ENCODE data around the gene GULP1. TPM values are rescaled to one million over a fixed set of nuclear protein-coding genes. Genes with fewer than 3 reads are reported as not detected.

GULP1 gene
- total RNA-seq, 1 donor from 2014 or later = 17.7 TPM

GRCh38 chr2:188434018-188434417 lies 142.3 kb downstream of the GULP1 start:
- DNase-seq = no peak
- Mint-ChIP-seq H3K27ac (ENCODE audit: unreplicated experiment) (no peak overlapping the region), H3K4me3 (ENCODE audit: unreplicated experiment) (no peak overlapping the region), H3K9me3 (ENCODE audit: unreplicated experiment) (no peaks in the 10 kb centered on the region), H3K27me3 (ENCODE audit: unreplicated experiment) (peaks cover 1% of the 10 kb centered on the region), H3K4me1 (ENCODE audit: low read depth, unreplicated experiment) (peaks cover 5% of the 10 kb centered on the region), H3K36me3 (ENCODE audit: unreplicated experiment) (no peaks in the 10 kb centered on the region)
- TF ChIP-seq CTCF (IDR thresholded peaks at IDR 0.05; ENCODE audit: partially characterized antibody, unreplicated experiment) = no peak

- no peaks in the 10 kb centered on the region for H3K9me3 Mint-ChIP-seq (ENCODE audit: unreplicated experiment)
- no peak overlapping the region for H3K27ac Mint-ChIP-seq (ENCODE audit: unreplicated experiment)
- H3K4me1 Mint-ChIP-seq (ENCODE audit: low read depth, unreplicated experiment) = peaks cover 9% of the 10 kb centered on the region
- H3K36me3 Mint-ChIP-seq (ENCODE audit: unreplicated experiment) = no peaks in the 10 kb centered on the region
- H3K27me3 Mint-ChIP-seq (ENCODE audit: unreplicated experiment) = no peaks in the 10 kb centered on the region
- DNase-seq = no peak
- TF ChIP-seq CTCF (IDR thresholded peaks at IDR 0.05; ENCODE audit: partially characterized antibody, unreplicated experiment) = no peak
- H3K4me3 Mint-ChIP-seq (ENCODE audit: unreplicated experiment) = no peak overlapping the region
Measured at GRCh38 chr2:188435115-188435514, 143.4 kb downstream of the GULP1 start.

- H3K27me3 Mint-ChIP-seq (ENCODE audit: unreplicated experiment) = no peaks in the 10 kb centered on the region
- H3K9me3 Mint-ChIP-seq (ENCODE audit: unreplicated experiment) = no peaks in the 10 kb centered on the region
- DNase-seq = no peak
- H3K27ac Mint-ChIP-seq (ENCODE audit: unreplicated experiment) = no peak overlapping the region
- H3K4me3 Mint-ChIP-seq (ENCODE audit: unreplicated experiment) = no peak overlapping the region
- no peaks in the 10 kb centered on the region for H3K36me3 Mint-ChIP-seq (ENCODE audit: unreplicated experiment)
- no peak for TF ChIP-seq CTCF (IDR thresholded peaks at IDR 0.05; ENCODE audit: partially characterized antibody, unreplicated experiment)
- peaks cover 4% of the 10 kb centered on the region for H3K4me1 Mint-ChIP-seq (ENCODE audit: low read depth, unreplicated experiment)
Measured at GRCh38 chr2:188437537-188437936, 145.9 kb downstream of the GULP1 start.

GRCh38 chr2:188439986-188440385 lies 148.3 kb downstream of the GULP1 start:
- Mint-ChIP-seq H3K27ac (ENCODE audit: unreplicated experiment) (no peak overlapping the region), H3K4me1 (ENCODE audit: low read depth, unreplicated experiment) (peaks cover 6% of the 10 kb centered on the region)
- TF ChIP-seq CTCF (IDR thresholded peaks at IDR 0.05; ENCODE audit: partially characterized antibody, unreplicated experiment) = no peak

GRCh38 chr2:188440849-188441248 lies 149.2 kb downstream of the GULP1 start:
- Mint-ChIP-seq H3K9me3 (ENCODE audit: unreplicated experiment) (peaks cover 1% of the 10 kb centered on the region), H3K27ac (ENCODE audit: unreplicated experiment) (no peak overlapping the region), H3K36me3 (ENCODE audit: unreplicated experiment) (no peaks in the 10 kb centered on the region)

More at GRCh38 chr2:188439986-188440385, 148.3 kb downstream of the GULP1 start:
- H3K27me3 Mint-ChIP-seq (ENCODE audit: unreplicated experiment) = no peaks in the 10 kb centered on the region
- no peak overlapping the region for H3K4me3 Mint-ChIP-seq (ENCODE audit: unreplicated experiment)
- H3K9me3 Mint-ChIP-seq (ENCODE audit: unreplicated experiment) = peaks cover 1% of the 10 kb centered on the region
- H3K36me3 Mint-ChIP-seq (ENCODE audit: unreplicated experiment) = no peaks in the 10 kb centered on the region
- DNase-seq = no peak

More at GRCh38 chr2:188440849-188441248, 149.2 kb downstream of the GULP1 start:
- H3K4me3 Mint-ChIP-seq (ENCODE audit: unreplicated experiment) = no peak overlapping the region
- H3K27me3 Mint-ChIP-seq (ENCODE audit: unreplicated experiment) = no peaks in the 10 kb centered on the region
- no peak for TF ChIP-seq CTCF (IDR thresholded peaks at IDR 0.05; ENCODE audit: partially characterized antibody, unreplicated experiment)
- DNase-seq = no peak
- H3K4me1 Mint-ChIP-seq (ENCODE audit: low read depth, unreplicated experiment) = peaks cover 6% of the 10 kb centered on the region

All from glutamatergic neuron (in vitro differentiated cells).